Cardiac muscle cell (in vitro differentiated cells and primary cell): ENCODE measurements around the gene CBFA2T3. TPM values are rescaled to one million over a fixed set of nuclear protein-coding genes. Genes with fewer than 3 reads are reported as not detected.

Source experiments
- DNase-seq, 2 donors: peaks; one replicate each; pipeline versions ENCODE4 v3.0.0 to v3.0.0-alpha.2; 2010 to 2017; ENCODE audit warnings: low read depth in 1 of 2, low spot score in 1 of 2
- H3K27ac ChIP-seq: fragments of 200-600 bp; sonication (generic); 2 replicates; pipeline ENCODE4 v1.5.1; 2016
- H3K27me3 ChIP-seq: fragments of 200-600 bp; sonication (generic); 2 replicates; pipeline ENCODE4 v1.6.0; 2016; ENCODE audit warnings: control low read depth
- H3K36me3 ChIP-seq: fragments of 200-600 bp; sonication (generic); 2 replicates; pipeline ENCODE4 v1.5.1; 2016; ENCODE audit warnings: control low read depth
- H3K4me1 ChIP-seq: fragments of 200-600 bp; sonication (generic); 2 replicates; pipeline ENCODE4 v1.8.1; 2017; ENCODE audit warnings: low read depth, mild to moderate bottlenecking, mixed run types
- H3K4me3 ChIP-seq: fragments of 200-600 bp; sonication (generic); 2 replicates; pipeline ENCODE4 v1.5.1; 2016; ENCODE audit warnings: mild to moderate bottlenecking
- H3K9me3 ChIP-seq: fragments of 200-600 bp; sonication (generic); 2 replicates; pipeline ENCODE4 v1.5.1; 2017; ENCODE audit warnings: low read depth, mild to moderate bottlenecking, control low read depth
- polyA plus RNA-seq: library from polyadenylated mRNA; unstranded; fragments of >200 nt; fragmentation: Nextera tagmentation; extraction: Ambion mirVana; gene quantifications from 2 replicates; pipeline ENCODE4 v1.2.1, GENCODE V29; 2016
- total RNA-seq: library from RNA; depleted of rRNA; stranded (reverse); fragments of >200 nt; gene quantifications from 2 replicates; pipeline ENCODE4 v1.2.3, GENCODE V29; 2016
- TF ChIP-seq, protein P1 (sequence below): IDR thresholded peaks from 2 replicates; pipeline ENCODE4 v1.5.1; 2012; ENCODE audit warnings: low read depth, mild to moderate bottlenecking, low read length

The CBFA2T3 gene
- total and polyA plus RNA-seq, 2 experiments from 2014 or later = 0.69 to 1.5 TPM

- TF ChIP-seq, protein P1, sequence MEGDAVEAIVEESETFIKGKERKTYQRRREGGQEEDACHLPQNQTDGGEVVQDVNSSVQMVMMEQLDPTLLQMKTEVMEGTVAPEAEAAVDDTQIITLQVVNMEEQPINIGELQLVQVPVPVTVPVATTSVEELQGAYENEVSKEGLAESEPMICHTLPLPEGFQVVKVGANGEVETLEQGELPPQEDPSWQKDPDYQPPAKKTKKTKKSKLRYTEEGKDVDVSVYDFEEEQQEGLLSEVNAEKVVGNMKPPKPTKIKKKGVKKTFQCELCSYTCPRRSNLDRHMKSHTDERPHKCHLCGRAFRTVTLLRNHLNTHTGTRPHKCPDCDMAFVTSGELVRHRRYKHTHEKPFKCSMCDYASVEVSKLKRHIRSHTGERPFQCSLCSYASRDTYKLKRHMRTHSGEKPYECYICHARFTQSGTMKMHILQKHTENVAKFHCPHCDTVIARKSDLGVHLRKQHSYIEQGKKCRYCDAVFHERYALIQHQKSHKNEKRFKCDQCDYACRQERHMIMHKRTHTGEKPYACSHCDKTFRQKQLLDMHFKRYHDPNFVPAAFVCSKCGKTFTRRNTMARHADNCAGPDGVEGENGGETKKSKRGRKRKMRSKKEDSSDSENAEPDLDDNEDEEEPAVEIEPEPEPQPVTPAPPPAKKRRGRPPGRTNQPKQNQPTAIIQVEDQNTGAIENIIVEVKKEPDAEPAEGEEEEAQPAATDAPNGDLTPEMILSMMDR = no peak
- no peak for DNase-seq
- no peak overlapping the region for H3K27ac ChIP-seq
- no peaks in the 10 kb centered on the region for H3K36me3 ChIP-seq
- H3K4me1 ChIP-seq = no peaks in the 10 kb centered on the region
- no peaks in the 10 kb centered on the region for H3K9me3 ChIP-seq
- H3K4me3 ChIP-seq = no peak overlapping the region
- H3K27me3 ChIP-seq = no peaks in the 10 kb centered on the region
Measured at GRCh38 chr16:88930716-88931115, 46.3 kb downstream of the CBFA2T3 start.

DNA sequence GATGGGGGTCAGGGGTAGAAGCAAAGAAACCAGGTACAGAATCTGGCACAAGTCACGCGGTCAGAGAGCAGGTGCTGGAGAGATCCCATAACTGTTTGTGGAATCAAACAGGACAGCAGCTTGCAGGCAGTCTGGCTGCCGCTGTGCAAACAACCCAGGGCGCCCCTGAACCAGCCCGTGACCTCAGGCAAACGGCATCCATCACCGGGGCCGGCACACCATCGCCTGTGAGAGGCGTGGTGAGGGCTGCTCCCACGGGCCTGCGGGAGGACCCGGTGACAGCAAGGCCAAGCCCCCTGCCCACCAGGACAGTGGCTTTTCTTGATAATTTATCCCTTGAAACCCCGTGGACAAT lies 47.9 kb downstream of the CBFA2T3 start:
- no peaks in the 10 kb centered on the region for H3K27me3 ChIP-seq
- no peaks in the 10 kb centered on the region for H3K9me3 ChIP-seq
- no peaks in the 10 kb centered on the region for H3K4me1 ChIP-seq
- H3K36me3 ChIP-seq = no peaks in the 10 kb centered on the region
- no peak for DNase-seq
- no peak overlapping the region for H3K27ac ChIP-seq
- TF ChIP-seq, protein P1 = no peak
- no peak overlapping the region for H3K4me3 ChIP-seq

- H3K4me1 ChIP-seq = no peaks in the 10 kb centered on the region
Measured at GRCh38 chr16:88928405-88929090, 48.5 kb downstream of the CBFA2T3 start.

DNA sequence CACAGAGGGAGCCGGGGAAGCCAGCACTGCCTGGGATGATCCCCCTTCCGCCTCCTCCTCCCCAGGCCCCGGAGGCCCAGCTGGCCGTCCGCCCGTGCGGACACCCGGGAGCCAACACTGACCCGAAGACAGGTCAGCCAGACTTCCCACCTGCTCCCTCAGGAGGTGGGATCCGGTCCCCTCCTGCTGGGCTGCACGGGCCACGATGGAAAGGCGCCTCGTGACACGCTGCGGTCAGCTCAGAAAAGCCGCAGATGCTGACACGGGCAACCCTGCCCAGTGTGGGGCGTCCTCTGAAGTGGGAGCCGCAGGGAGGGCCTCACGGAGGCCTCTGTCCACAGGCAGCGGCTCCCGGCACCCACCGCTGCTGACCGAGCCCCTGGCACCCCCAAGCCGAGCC lies 49.3 kb downstream of the CBFA2T3 start:
- TF ChIP-seq, protein P1 = no peak
- no peak overlapping the region for H3K4me3 ChIP-seq
- H3K36me3 ChIP-seq = no peaks in the 10 kb centered on the region
- no peak for DNase-seq
- H3K9me3 ChIP-seq = no peaks in the 10 kb centered on the region
- no peaks in the 10 kb centered on the region for H3K27me3 ChIP-seq
- H3K27ac ChIP-seq = no peak overlapping the region
- H3K4me1 ChIP-seq = no peaks in the 10 kb centered on the region

More at GRCh38 chr16:88928405-88929090, 48.5 kb downstream of the CBFA2T3 start:
- no peaks in the 10 kb centered on the region for H3K27me3 ChIP-seq
- DNase-seq = no peak
- H3K36me3 ChIP-seq = no peaks in the 10 kb centered on the region
- H3K9me3 ChIP-seq = no peaks in the 10 kb centered on the region
- no peak overlapping the region for H3K4me3 ChIP-seq
- TF ChIP-seq, protein P1 = no peak
- H3K27ac ChIP-seq = no peak overlapping the region

GRCh38 chr16:88927010-88927409 lies 50.0 kb downstream of the CBFA2T3 start:
- no peak for DNase-seq
- Histone ChIP-seq H3K27me3 (no peaks in the 10 kb centered on the region), H3K36me3 (no peaks in the 10 kb centered on the region), H3K9me3 (no peaks in the 10 kb centered on the region), H3K4me3 (no peak overlapping the region), H3K4me1 (no peaks in the 10 kb centered on the region), H3K27ac (no peak overlapping the region)
- TF ChIP-seq, protein P1 = no peak
